Endothelial cell of umbilical vein (primary cell): ENCODE measurements around the gene BGN. TPM values are rescaled to one million over a fixed set of nuclear protein-coding genes. Genes with fewer than 3 reads are reported as not detected.

Experiments
- BruUV-seq: library from RNA; stranded (reverse); fragments of 400-500 nt; replicated peaks from 2 replicates; lab custom pipeline; 2021; lab: Mats Ljungman, UMichigan
- CTCF ChIA-PET: fragments of 300-600, 350-600 bp; sonication (Branson Sonifier 250); formaldehyde crosslinking; loops from one replicate; lab custom pipeline; 2021; ENCODE audit warnings: antibody characterized with exemption, inconsistent platforms; lab: Charles Lee
- POLR2A ChIA-PET: fragments of 300-600, 350-600 bp; sonication (Branson Sonifier 250); formaldehyde crosslinking; loops from one replicate; lab custom pipeline; 2021; ENCODE audit warnings: antibody characterized with exemption, inconsistent platforms; lab: Charles Lee
- DNase-seq: peaks from one replicate; pipeline ENCODE4 v3.0.0-alpha.2; 2011; ENCODE audit warnings: low read depth, low spot score
- FAIRE-seq: peaks from 2 replicates; lab custom pipeline; 2011; peaks lifted over from hg19 to GRCh38; lab: Jason Lieb, UNC
- H2AFZ ChIP-seq: 2 replicates; pipeline ENCODE4 v1.6.0; 2012; ENCODE audit warnings: low read depth, low read length, control low read depth, inconsistent platforms
- H3K27ac ChIP-seq: 2 replicates; pipeline ENCODE4 v1.5.1; 2011; ENCODE audit warnings: low read depth, mild to moderate bottlenecking, control low read depth, low read length, moderate library complexity; ENCODE audit not compliant: insufficient read depth
- H3K27me3 ChIP-seq, 2 experiments: 2 replicates each; pipeline versions ENCODE4 v1.6.0 to v1.6.1; 2011; ENCODE audit warnings: low read length in 2 of 2, mixed read lengths in 1 of 2; ENCODE audit not compliant: control insufficient read depth in 2 of 2, insufficient read depth in 2 of 2
- H3K36me3 ChIP-seq, 2 experiments: 2 replicates in 1 of 2; 3 replicates in 1 of 2; pipeline ENCODE4 v1.5.1; 2011; ENCODE audit warnings: low read length in 2 of 2, mild to moderate bottlenecking in 1 of 2, moderate library complexity in 1 of 2; ENCODE audit not compliant: control insufficient read depth in 2 of 2, insufficient read depth in 2 of 2; ENCODE audit errors: extremely low read depth in 1 of 2
- H3K4me1 ChIP-seq: 3 replicates; pipeline ENCODE4 v1.5.1; 2011; ENCODE audit warnings: mild to moderate bottlenecking, low read length; ENCODE audit not compliant: control insufficient read depth, insufficient read depth; ENCODE audit errors: extremely low read depth
- H3K4me2 ChIP-seq: 2 replicates; pipeline ENCODE4 v1.6.1; 2011; ENCODE audit warnings: low read length, control low read depth, mixed read lengths; ENCODE audit not compliant: insufficient read depth
- H3K4me3 ChIP-seq, 3 experiments: fragments of 200-600 bp in 1 of 3; sonication (generic), shearing (Covaris generic) in 1 of 3; replicated peaks in 1 of 3; 2 replicates each; pipeline ENCODE4 v1.5.1; 2011 to 2016; ENCODE audit warnings: control low read depth in 3 of 3, low read length in 3 of 3, mild to moderate bottlenecking in 2 of 3, inconsistent platforms in 1 of 3, low read depth in 1 of 3, moderate library complexity in 1 of 3; ENCODE audit not compliant: insufficient read depth in 1 of 3
- H3K79me2 ChIP-seq: 2 replicates; pipeline ENCODE4 v1.6.0; 2012; ENCODE audit warnings: low read length, inconsistent platforms; ENCODE audit not compliant: control insufficient read depth, insufficient read depth
- H3K9ac ChIP-seq: replicated peaks from 2 replicates; pipeline ENCODE3; 2011; ENCODE audit warnings: low read length, control low read depth; ENCODE audit not compliant: insufficient read depth; ENCODE audit errors: extremely low read depth
- H3K9me1 ChIP-seq: replicated peaks from 3 replicates; pipeline ENCODE4 v1.6.0; 2011; ENCODE audit warnings: mild to moderate bottlenecking, low read length; ENCODE audit not compliant: control insufficient read depth, insufficient read depth; ENCODE audit errors: extremely low read depth
- H3K9me3 ChIP-seq: replicated peaks from 2 replicates; pipeline ENCODE4 v1.5.1; 2012; ENCODE audit warnings: low read length, inconsistent platforms; ENCODE audit not compliant: control insufficient read depth, insufficient read depth
- H4K20me1 ChIP-seq: replicated peaks from 2 replicates; pipeline ENCODE3; 2011; ENCODE audit warnings: mild to moderate bottlenecking, low read length; ENCODE audit not compliant: control insufficient read depth, insufficient read depth; ENCODE audit errors: extremely low read depth
- CTCF ChIP-seq, 2 donors: IDR thresholded peaks; 1 replicate in 1 of 2; 2 replicates in 1 of 2; pipeline ENCODE4 v1.5.1; 2011; ENCODE audit warnings: low read length in 2 of 2, mild to moderate bottlenecking in 2 of 2, moderate library complexity in 2 of 2, control low read depth in 1 of 2, inconsistent platforms in 1 of 2, low read depth in 1 of 2; ENCODE audit not compliant: insufficient read depth in 1 of 2; ENCODE audit errors: extremely low read depth in 1 of 2
- EZH2 ChIP-seq: IDR thresholded peaks from 2 replicates; pipeline ENCODE4 v1.6.1; 2012; ENCODE audit warnings: borderline replicate concordance, low read depth, mild to moderate bottlenecking, moderate library complexity, low read length, inconsistent platforms; ENCODE audit not compliant: severe bottlenecking
- FOS ChIP-seq: IDR thresholded peaks from 2 replicates; pipeline ENCODE4 v1.6.1; 2011; ENCODE audit warnings: mild to moderate bottlenecking, low read length, moderate library complexity, borderline replicate concordance; ENCODE audit not compliant: insufficient read depth
- GATA2 ChIP-seq: IDR thresholded peaks from 2 replicates; pipeline ENCODE4 v1.7.0; 2011; ENCODE audit warnings: low read depth, mild to moderate bottlenecking, moderate library complexity, mixed read lengths, low read length; ENCODE audit not compliant: insufficient read length, insufficient read depth
- JUN ChIP-seq: IDR thresholded peaks from 2 replicates; pipeline ENCODE4 v1.6.1; 2011; ENCODE audit warnings: borderline replicate concordance, low read depth; ENCODE audit not compliant: insufficient read length, insufficient read depth
- MAX ChIP-seq: IDR thresholded peaks from 2 replicates; pipeline ENCODE4 v1.6.1; 2011; ENCODE audit not compliant: insufficient read depth, insufficient read length
- MYC ChIP-seq: IDR thresholded peaks from one replicate; pipeline ENCODE4 v1.6.1; 2011; ENCODE audit warnings: mild to moderate bottlenecking, low read depth, low read length
- POLR2A ChIP-seq: IDR thresholded peaks from 2 replicates; pipeline ENCODE4 v1.6.1; 2012; ENCODE audit warnings: low read depth, mild to moderate bottlenecking, control low read depth, low read length
- POLR2AphosphoS5 ChIP-seq: IDR thresholded peaks from 2 replicates; pipeline ENCODE4 v1.6.1; 2012; ENCODE audit warnings: low read depth, mild to moderate bottlenecking, control low read depth, low read length, moderate library complexity; ENCODE audit not compliant: insufficient read depth
- dilution Hi-C: fragments of 300-500 bp; cut with MboI; formaldehyde crosslinking; loops from one replicate; pipeline ENCODE4 v1.15.0; 2019; ENCODE audit warnings: low sequenced_read_pairs; ENCODE audit not compliant: extremely low pct_ligation_motif_present
- intact Hi-C: fragments of 100-400 bp; cut with micrococcal nuclease; formaldehyde crosslinking; loops from one replicate; pipeline ENCODE4 v1.10.0; 2022
- polyA plus RNA-seq, 4 experiments: library from polyadenylated mRNA; depleted of rRNA in 3 of 4; stranded (reverse) in 3 of 4; unstranded in 1 of 4; fragments of >200 nt; gene quantifications; 2 replicates each; pipeline versions ENCODE4 v1.2.1 to v1.2.3, GENCODE V29; 2011 to 2012; ENCODE audit warnings: missing spikeins in 1 of 4
- total RNA-seq: library from RNA; stranded (reverse); gene quantifications from 2 replicates; pipeline ENCODE4 v1.2.3, GENCODE V29; 2021

Gene BGN
- total and polyA plus RNA-seq, 2 donors (not counting 3 experiments of a cell fraction or from before 2014, with no cell fraction given) = 479 to 879 TPM

GRCh38 chrX:153463031-153463430 is 31.7 kb upstream of the BGN start:
- H3K9me1 ChIP-seq = no peaks in the 10 kb centered on the region
- no peak overlapping the region for H2AFZ ChIP-seq
- dilution Hi-C loops = no loop called here
- no peak for FAIRE-seq
- no peak for DNase-seq
- H3K4me2 ChIP-seq = no peak overlapping the region
- no peaks in the 10 kb centered on the region for H3K9me3 ChIP-seq
- peaks cover 0 to 3% of the 10 kb centered on the region in 2 experiments for H3K36me3 ChIP-seq
- H3K27ac ChIP-seq = no peak overlapping the region
- CTCF ChIA-PET = no interaction called here
- POLR2A ChIA-PET = no interaction called here
- BruUV-seq = no TSS peak
- TF ChIP-seq EZH2 (no peak), POLR2A (no peak), FOS (no peak), MYC (no peak), GATA2 (no peak), CTCF (IDR thresholded peaks at IDR 0.05; ENCODE audit: extremely low read depth in 1 of 2, insufficient read depth in 1 of 2, low read depth in 1 of 2, low read length in 2 of 2) (no peak), POLR2AphosphoS5 (no peak), JUN (no peak), MAX (no peak)
- no peaks in the 10 kb centered on the region for H3K79me2 ChIP-seq
- H3K27me3 ChIP-seq = no peaks in the 10 kb centered on the region
- intact Hi-C loops = no loop called here
- H4K20me1 ChIP-seq = no peaks in the 10 kb centered on the region
- H3K4me1 ChIP-seq = peaks cover 5% of the 10 kb centered on the region
- no peak overlapping the region for H3K9ac ChIP-seq
- no peak overlapping the region for H3K4me3 ChIP-seq
